Breast epithelium (tissue), 3 donors: ENCODE measurements around the gene ARPC3.
"Not testable (repeated sequence)": the region's sequence is repeated elsewhere in the genome, so short reads cannot be mapped to it uniquely, and the experiment has no call there.

Source experiments
- CTCF ChIP-seq, 3 donors: fragments of 450-650 bp; IDR thresholded peaks; one replicate each; pipeline ENCODE4 v1.5.1; 2016 to 2017; ENCODE audit warnings: antibody characterized with exemption in 3 of 3, mild to moderate bottlenecking in 3 of 3, moderate library complexity in 3 of 3
- POLR2A ChIP-seq: fragments of 450-650 bp; IDR thresholded peaks from one replicate; pipeline ENCODE4 v1.6.1; 2016; ENCODE audit warnings: antibody characterized with exemption, mild to moderate bottlenecking, moderate library complexity
- POLR2AphosphoS5 ChIP-seq, 3 donors: sonication (generic); formaldehyde crosslinking; IDR thresholded peaks; one replicate each; pipeline ENCODE4 v1.6.1; 2017; ENCODE audit warnings: antibody characterized with exemption in 3 of 3

- TF ChIP-seq POLR2AphosphoS5 (IDR thresholded peaks at IDR 0.05); POLR2A; CTCF (IDR thresholded peaks at IDR 0.05): not testable (repeated sequence)
Measured at GRCh38 chr12:110405126-110405662, 44.9 kb downstream of the ARPC3 start.
